Liver (tissue), 9 donors: Measurements from ENCODE around the gene CTXN2. TPM values are rescaled to one million over a fixed set of nuclear protein-coding genes. Genes with fewer than 3 reads are reported as not detected.

Source experiments
- DNase-seq: peaks from one replicate; pipeline ENCODE4 v3.0.0-alpha.2; 2017; ENCODE audit warnings: low spot score
- H3K27ac ChIP-seq, 2 donors: one replicate each; pipeline ENCODE4 v1.7.0; 2013; ENCODE audit warnings: inconsistent platforms in 2 of 2, low read length in 2 of 2, control low read depth in 1 of 2, low read depth in 1 of 2, mild to moderate bottlenecking in 1 of 2
- H3K27me3 ChIP-seq, 4 donors: one replicate each; pipeline versions ENCODE4 v1.6.1 to v1.7.0; 2013; ENCODE audit warnings: low read length in 3 of 4, inconsistent platforms in 1 of 4, mild to moderate bottlenecking in 1 of 4, moderate library complexity in 1 of 4; ENCODE audit not compliant: control insufficient read depth in 4 of 4, insufficient read depth in 4 of 4
- H3K36me3 ChIP-seq, 4 donors: one replicate each; pipeline versions ENCODE4 v1.6.1 to v1.7.0; 2013; ENCODE audit warnings: low read length in 3 of 4, mild to moderate bottlenecking in 3 of 4, low read depth in 1 of 4, moderate library complexity in 1 of 4; ENCODE audit not compliant: control insufficient read depth in 4 of 4, insufficient read depth in 3 of 4
- H3K4me1 ChIP-seq, 4 donors: one replicate each; pipeline versions ENCODE4 v1.6.1 to v1.7.0; 2013; ENCODE audit warnings: low read length in 3 of 4, mild to moderate bottlenecking in 3 of 4, moderate library complexity in 1 of 4; ENCODE audit not compliant: control insufficient read depth in 4 of 4, insufficient read depth in 4 of 4
- H3K4me3 ChIP-seq, 3 donors: one replicate each; pipeline versions ENCODE4 v1.6.1 to v1.7.0; 2013; ENCODE audit warnings: low read length in 3 of 3, control low read depth in 1 of 3, low read depth in 1 of 3, mild to moderate bottlenecking in 1 of 3
- H3K9ac ChIP-seq, 2 donors: one replicate each; pipeline ENCODE4 v1.7.0; 2013; ENCODE audit warnings: low read length in 2 of 2, mild to moderate bottlenecking in 2 of 2, moderate library complexity in 2 of 2, control low read depth in 1 of 2, low read depth in 1 of 2
- H3K9me3 ChIP-seq, 4 donors: one replicate each; pipeline versions ENCODE4 v1.6.1 to v1.7.0; 2013; ENCODE audit warnings: low read length in 3 of 4; ENCODE audit not compliant: control insufficient read depth in 4 of 4
- CTCF ChIP-seq: fragments of 150-350 bp; IDR thresholded peaks from 2 replicates; pipeline ENCODE4 v1.5.1; 2017; ENCODE audit warnings: improper control_type of control experiment, low read depth, low read length; ENCODE audit not compliant: missing input control
- EGR1 ChIP-seq, 2 donors: IDR thresholded peaks; 2 replicates each; pipeline ENCODE4 v1.6.1; 2016 to 2018; ENCODE audit warnings: antibody characterized with exemption in 2 of 2, low read depth in 2 of 2
- FOXA1 ChIP-seq: IDR thresholded peaks from 2 replicates; pipeline ENCODE4 v1.6.1; 2016; ENCODE audit warnings: antibody characterized with exemption
- FOXA2 ChIP-seq: IDR thresholded peaks from 2 replicates; pipeline ENCODE4 v1.6.1; 2016; ENCODE audit warnings: antibody characterized with exemption
- GABPA ChIP-seq, 2 donors: IDR thresholded peaks in 1 of 2; conservative IDR thresholded peaks in 1 of 2; 2 replicates each; pipeline ENCODE4 v1.6.1; 2016; ENCODE audit warnings: antibody characterized with exemption in 2 of 2, mild to moderate bottlenecking in 1 of 2, moderate library complexity in 1 of 2
- HNF4A ChIP-seq, 2 donors: conservative IDR thresholded peaks; 2 replicates each; pipeline ENCODE4 v1.6.1; 2016; ENCODE audit warnings: antibody characterized with exemption in 2 of 2, mild to moderate bottlenecking in 2 of 2
- HNF4G ChIP-seq: IDR thresholded peaks from 2 replicates; pipeline ENCODE4 v1.6.1; 2016; ENCODE audit warnings: antibody characterized with exemption
- JUND ChIP-seq, 2 donors: IDR thresholded peaks; 2 replicates each; pipeline ENCODE4 v1.6.1; 2016; ENCODE audit warnings: antibody characterized with exemption in 2 of 2
- MAX ChIP-seq: IDR thresholded peaks from 2 replicates; pipeline ENCODE4 v1.6.1; 2016; ENCODE audit warnings: antibody characterized with exemption
- NR2F2 ChIP-seq: IDR thresholded peaks from 2 replicates; pipeline ENCODE4 v1.6.1; 2016; ENCODE audit warnings: antibody characterized with exemption
- RAD21 ChIP-seq, 2 donors: IDR thresholded peaks; 2 replicates each; pipeline ENCODE4 v1.6.1; 2016; ENCODE audit warnings: antibody characterized with exemption in 2 of 2, mild to moderate bottlenecking in 2 of 2
- REST ChIP-seq: IDR thresholded peaks from 2 replicates; pipeline ENCODE4 v1.6.1; 2016; ENCODE audit warnings: antibody characterized with exemption, mild to moderate bottlenecking
- RXRA ChIP-seq, 2 donors: IDR thresholded peaks; 2 replicates each; pipeline ENCODE4 v1.6.1; 2017 to 2018; ENCODE audit warnings: antibody characterized with exemption in 2 of 2, mild to moderate bottlenecking in 1 of 2
- SP1 ChIP-seq: IDR thresholded peaks from 2 replicates; pipeline ENCODE4 v1.6.1; 2018; ENCODE audit warnings: antibody characterized with exemption, mild to moderate bottlenecking
- TAF1 ChIP-seq: conservative IDR thresholded peaks from 2 replicates; pipeline ENCODE4 v1.6.1; 2016; ENCODE audit warnings: antibody characterized with exemption, mild to moderate bottlenecking
- YY1 ChIP-seq: IDR thresholded peaks from 2 replicates; pipeline ENCODE4 v1.6.1; 2016; ENCODE audit warnings: antibody characterized with exemption, mild to moderate bottlenecking
- ZBTB33 ChIP-seq: IDR thresholded peaks from 2 replicates; pipeline ENCODE4 v1.6.1; 2016; ENCODE audit warnings: antibody characterized with exemption
- WGBS: extraction: QIAGEN DNeasy Blood & Tissue Kit; methylation state at CpG from one replicate; pipeline ENCODE4 v1.1.7; 2013; 5-methylcytosine and 5-hydroxymethylcytosine counted together
- polyA plus RNA-seq, 2 donors: library from polyadenylated mRNA; stranded (reverse) in 1 of 2; unstranded in 1 of 2; fragments of 200-250 nt in 1 of 2; fragments of >200 nt in 1 of 2; fragmentation: Nextera tagmentation in 1 of 2; extraction: Ambion mirVana in 1 of 2; gene quantifications; one replicate each; pipeline versions ENCODE4 v1.2.1 to v1.2.3, GENCODE V29; 2013 to 2015
- total RNA-seq, 2 donors: library from RNA; depleted of rRNA; stranded (reverse); fragments of >200 nt; gene quantifications; one replicate each; pipeline ENCODE4 v1.2.3, GENCODE V29; 2014
- TF ChIP-seq, protein P1 (sequence below): IDR thresholded peaks from 2 replicates; pipeline ENCODE4 v1.6.1; 2016; ENCODE audit warnings: antibody characterized with exemption
- donor health status: healthy.
- donor health status: healthy.
- donor health status: healthy.
- donor health status: healthy.
- donor health status: healthy.

CTXN2 gene
- total and polyA plus RNA-seq, 4 donors: not detected

DNA sequence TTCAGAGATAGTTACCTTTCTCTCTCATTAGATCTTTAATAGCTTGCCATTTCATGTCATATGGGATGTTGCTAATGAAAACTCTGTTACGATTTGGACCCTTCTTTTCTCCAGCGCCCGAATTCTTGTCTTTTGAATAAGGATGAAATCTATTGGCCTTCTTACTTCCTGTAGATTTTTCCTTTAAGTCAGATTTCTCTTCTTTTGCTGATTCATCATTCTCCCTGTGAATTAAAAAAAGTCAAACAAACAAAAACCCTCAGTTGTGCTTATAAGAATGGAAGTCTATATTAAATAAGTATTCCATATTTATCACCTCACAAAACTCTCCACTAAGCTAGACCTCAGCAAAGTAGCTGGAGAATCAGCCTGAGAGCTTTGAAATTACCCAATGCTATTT, 22.8 kb upstream of the CTXN2 start:
- no peak for TF ChIP-seq EGR1 (IDR thresholded peaks at IDR 0.05; ENCODE audit: low read depth in 2 of 2)
- no peak for TF ChIP-seq TAF1
- no peak for TF ChIP-seq RAD21 (IDR thresholded peaks at IDR 0.05)
- no peak for TF ChIP-seq JUND (IDR thresholded peaks at IDR 0.05)
- TF ChIP-seq REST: no peak
- TF ChIP-seq RXRA (IDR thresholded peaks at IDR 0.05): no peak
- no peak for TF ChIP-seq NR2F2
- TF ChIP-seq, protein P1, sequence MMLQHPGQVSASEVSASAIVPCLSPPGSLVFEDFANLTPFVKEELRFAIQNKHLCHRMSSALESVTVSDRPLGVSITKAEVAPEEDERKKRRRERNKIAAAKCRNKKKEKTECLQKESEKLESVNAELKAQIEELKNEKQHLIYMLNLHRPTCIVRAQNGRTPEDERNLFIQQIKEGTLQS: no peak
- no peak for TF ChIP-seq FOXA2
- TF ChIP-seq ZBTB33: no peak
- TF ChIP-seq HNF4G: no peak
- TF ChIP-seq MAX: no peak
- TF ChIP-seq GABPA (IDR thresholded peaks at IDR 0.05 in 1 of 2, conservative IDR thresholded peaks at IDR 0.05 in 1 of 2): no peak

DNA sequence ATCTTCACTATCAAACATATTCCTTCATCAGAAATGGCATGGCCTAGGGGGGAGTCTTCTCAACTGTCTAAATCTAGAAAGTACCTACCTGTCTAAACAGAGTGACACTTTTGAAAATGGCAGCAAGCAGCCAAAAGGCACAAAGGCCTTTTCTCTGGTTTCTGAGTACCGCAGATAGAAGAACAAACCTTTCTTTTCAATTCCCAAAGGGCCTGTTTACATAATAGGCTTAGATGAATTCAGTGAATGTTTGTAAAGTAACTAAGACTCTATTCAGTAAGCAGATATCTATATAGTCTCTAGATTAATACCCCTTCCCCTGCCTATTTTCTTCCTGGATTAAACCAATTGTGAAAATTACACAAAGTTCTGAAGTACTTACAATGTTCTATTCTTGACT, 20.5 kb upstream of the CTXN2 start:
- WGBS: 86% methylated on average over 1 of the region's 1 CpG
- H3K27me3 ChIP-seq: no peaks in the 10 kb centered on the region
- H3K4me1 ChIP-seq: no peaks in the 10 kb centered on the region
- no peak overlapping the region for H3K27ac ChIP-seq
- no peak for DNase-seq
- no peak overlapping the region for H3K4me3 ChIP-seq
- H3K9ac ChIP-seq: no peak overlapping the region
- H3K36me3 ChIP-seq: no peaks in the 10 kb centered on the region
- H3K9me3 ChIP-seq: no peaks in the 10 kb centered on the region
- TF ChIP-seq SP1 (no peak), RXRA (IDR thresholded peaks at IDR 0.05) (no peak), FOXA1 (no peak), REST (no peak), HNF4A (conservative IDR thresholded peaks at IDR 0.05) (no peak), GABPA (IDR thresholded peaks at IDR 0.05 in 1 of 2, conservative IDR thresholded peaks at IDR 0.05 in 1 of 2) (no peak), HNF4G (no peak), CTCF (no peak), ZBTB33 (no peak), MAX (no peak), FOXA2 (no peak), NR2F2 (no peak), JUND (IDR thresholded peaks at IDR 0.05) (no peak), YY1 (no peak)
- TF ChIP-seq, protein P1: no peak

More for the DNA sequence above, 22.8 kb upstream of the CTXN2 start:
- Histone ChIP-seq H3K4me3 (no peak overlapping the region), H3K36me3 (no peaks in the 10 kb centered on the region), H3K4me1 (no peaks in the 10 kb centered on the region), H3K9me3 (no peaks in the 10 kb centered on the region), H3K27me3 (no peaks in the 10 kb centered on the region), H3K27ac (no peak overlapping the region), H3K9ac (no peak overlapping the region)
- DNase-seq: no peak
- WGBS: 58% methylated on average over 3 of the region's 3 CpGs
